Nucleus accumbens (tissue), 56 donors: ENCODE results near the gene FSTL3.
"Not testable (repeated sequence)": the region's sequence is repeated elsewhere in the genome, so short reads cannot be mapped to it uniquely, and the experiment has no call there.

Source experiments
- DNase-seq, 56 donors: peaks; one replicate each; lab custom pipeline; 2025; lab: John Stamatoyannopoulos, UW

The FSTL3 gene

DNA sequence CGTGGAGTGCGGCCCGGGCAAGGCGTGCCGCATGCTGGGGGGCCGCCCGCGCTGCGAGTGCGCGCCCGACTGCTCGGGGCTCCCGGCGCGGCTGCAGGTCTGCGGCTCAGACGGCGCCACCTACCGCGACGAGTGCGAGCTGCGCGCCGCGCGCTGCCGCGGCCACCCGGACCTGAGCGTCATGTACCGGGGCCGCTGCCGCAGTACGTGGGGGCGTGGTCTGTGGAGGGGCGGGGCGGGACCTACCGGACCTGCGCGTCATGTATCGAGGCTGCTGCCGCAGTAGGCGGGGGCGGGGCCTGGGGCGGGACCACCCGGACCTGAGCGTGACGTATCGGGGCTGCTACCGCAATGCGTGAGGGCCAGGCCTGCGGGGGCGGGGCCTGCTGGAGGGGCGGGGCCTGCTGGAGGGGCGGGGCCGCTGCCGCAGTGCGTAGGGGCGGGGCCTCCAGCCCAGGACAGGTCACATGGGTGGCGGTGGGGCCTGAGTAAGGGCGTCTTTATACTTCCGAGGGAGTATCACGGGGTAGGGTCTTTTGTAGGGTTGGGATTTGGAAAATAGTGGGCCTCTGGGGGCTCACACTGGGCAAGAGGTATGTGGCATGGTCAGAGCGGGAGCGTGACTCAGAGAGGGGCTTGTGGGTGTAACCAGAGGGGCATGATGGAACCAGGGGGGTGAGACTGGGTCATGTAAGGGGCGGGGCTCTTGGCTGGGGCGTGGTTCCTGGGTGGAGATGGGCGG lies 4.3 kb downstream of the FSTL3 start:
- peak; percentile 63 to 100 (median 98) for DNase-seq

DNA sequence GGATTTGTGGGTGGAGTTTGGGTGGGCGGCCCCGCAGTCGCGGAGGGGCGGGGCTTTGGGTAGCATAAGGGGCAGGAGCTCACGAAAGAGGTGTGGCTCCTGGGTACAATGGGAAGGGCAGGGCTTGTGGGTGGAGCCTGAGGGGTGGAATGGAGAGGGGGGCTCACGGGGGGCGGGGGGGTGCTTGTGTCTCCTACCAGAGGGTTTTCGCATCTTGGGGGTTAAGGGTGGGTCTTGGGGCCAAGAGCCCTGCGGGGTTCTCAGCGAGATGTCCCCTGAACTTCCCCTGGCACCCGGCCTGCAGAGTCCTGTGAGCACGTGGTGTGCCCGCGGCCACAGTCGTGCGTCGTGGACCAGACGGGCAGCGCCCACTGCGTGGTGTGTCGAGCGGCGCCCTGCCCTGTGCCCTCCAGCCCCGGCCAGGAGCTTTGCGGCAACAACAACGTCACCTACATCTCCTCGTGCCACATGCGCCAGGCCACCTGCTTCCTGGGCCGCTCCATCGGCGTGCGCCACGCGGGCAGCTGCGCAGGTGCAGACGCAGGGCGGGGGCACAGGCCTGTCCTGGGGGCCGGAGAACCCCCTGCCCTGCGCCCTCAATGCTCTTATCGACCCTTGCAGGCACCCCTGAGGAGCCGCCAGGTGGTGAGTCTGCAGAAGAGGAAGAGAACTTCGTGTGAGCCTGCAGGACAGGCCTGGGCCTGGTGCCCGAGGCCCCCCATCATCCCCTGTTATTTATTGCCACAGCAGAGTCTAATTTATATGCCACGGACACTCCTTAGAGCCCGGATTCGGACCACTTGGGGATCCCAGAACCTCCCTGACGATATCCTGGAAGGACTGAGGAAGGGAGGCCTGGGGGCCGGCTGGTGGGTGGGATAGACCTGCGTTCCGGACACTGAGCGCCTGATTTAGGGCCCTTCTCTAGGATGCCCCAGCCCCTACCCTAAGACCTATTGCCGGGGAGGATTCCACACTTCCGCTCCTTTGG lies 5.1 kb downstream of the FSTL3 start:
- peak in 7 of 56 donors; percentile 31 to 94 (median 84) for DNase-seq

DNA sequence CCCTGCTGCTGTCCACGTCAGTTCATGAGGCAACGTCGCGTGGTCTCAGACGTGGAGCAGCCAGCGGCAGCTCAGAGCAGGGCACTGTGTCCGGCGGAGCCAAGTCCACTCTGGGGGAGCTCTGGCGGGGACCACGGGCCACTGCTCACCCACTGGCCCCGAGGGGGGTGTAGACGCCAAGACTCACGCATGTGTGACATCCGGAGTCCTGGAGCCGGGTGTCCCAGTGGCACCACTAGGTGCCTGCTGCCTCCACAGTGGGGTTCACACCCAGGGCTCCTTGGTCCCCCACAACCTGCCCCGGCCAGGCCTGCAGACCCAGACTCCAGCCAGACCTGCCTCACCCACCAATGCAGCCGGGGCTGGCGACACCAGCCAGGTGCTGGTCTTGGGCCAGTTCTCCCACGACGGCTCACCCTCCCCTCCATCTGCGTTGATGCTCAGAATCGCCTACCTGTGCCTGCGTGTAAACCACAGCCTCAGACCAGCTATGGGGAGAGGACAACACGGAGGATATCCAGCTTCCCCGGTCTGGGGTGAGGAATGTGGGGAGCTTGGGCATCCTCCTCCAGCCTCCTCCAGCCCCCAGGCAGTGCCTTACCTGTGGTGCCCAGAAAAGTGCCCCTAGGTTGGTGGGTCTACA lies 6.6 kb downstream of the FSTL3 start:
- DNase-seq: no peak

DNA sequence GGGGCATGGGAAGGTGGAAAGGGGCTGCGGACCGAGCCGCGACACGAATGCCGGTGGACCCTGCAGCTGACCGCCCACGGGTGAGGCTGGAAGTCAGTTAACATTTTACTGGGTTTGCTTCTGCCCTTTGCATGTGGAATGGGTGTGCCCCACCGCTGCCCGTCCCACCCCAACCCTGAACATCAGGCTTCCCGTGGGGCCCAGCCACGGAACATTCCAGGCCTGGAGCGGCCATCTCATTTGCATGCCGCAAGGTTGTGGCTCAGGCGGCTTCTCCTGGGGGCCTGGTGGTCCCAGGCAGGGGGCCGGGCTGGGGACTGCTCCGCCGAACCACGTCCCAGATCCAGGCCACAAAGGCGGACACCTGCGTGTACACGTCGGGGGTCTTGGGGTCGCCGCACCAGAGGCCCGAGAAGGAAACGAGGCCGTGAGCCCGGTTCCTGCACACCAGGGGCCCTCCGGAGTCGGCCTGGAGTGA lies 9.3 kb downstream of the FSTL3 start:
- DNase-seq: no peak

DNA sequence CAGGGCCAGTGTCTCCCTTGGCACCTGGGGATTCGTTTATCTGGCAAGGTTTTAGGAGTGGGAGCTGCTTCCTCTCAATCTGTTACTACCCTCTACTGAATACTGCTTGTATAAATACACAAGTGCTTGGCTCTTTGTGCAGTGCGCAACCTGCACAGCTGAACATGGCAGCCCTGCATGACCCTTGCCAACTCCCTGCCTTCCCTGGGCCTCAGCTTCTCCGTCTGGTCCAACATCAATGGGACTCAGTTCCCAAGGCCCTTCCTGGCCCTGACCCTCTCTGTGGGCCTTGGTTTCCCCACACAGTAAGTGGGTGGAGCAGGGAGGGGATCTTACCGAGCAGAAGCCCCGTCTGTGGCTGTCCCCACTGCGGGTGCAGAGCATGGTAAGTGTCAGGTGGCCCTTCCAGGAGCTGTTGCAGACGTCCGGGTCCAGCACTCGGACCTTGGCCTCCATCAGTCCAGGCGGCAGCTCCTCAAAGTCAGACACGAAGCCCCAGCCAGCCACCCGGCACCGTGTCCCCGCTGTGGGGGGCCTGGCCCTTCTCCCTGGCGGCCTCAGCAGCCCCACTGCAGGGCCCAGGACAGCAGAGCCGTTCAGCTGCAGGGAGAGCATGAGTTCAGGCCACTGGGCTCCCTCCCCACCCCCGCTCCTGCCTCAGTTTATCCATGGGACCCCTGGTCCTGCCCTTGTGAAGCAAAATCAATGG lies 10.6 kb downstream of the FSTL3 start:
- no peak for DNase-seq

DNA sequence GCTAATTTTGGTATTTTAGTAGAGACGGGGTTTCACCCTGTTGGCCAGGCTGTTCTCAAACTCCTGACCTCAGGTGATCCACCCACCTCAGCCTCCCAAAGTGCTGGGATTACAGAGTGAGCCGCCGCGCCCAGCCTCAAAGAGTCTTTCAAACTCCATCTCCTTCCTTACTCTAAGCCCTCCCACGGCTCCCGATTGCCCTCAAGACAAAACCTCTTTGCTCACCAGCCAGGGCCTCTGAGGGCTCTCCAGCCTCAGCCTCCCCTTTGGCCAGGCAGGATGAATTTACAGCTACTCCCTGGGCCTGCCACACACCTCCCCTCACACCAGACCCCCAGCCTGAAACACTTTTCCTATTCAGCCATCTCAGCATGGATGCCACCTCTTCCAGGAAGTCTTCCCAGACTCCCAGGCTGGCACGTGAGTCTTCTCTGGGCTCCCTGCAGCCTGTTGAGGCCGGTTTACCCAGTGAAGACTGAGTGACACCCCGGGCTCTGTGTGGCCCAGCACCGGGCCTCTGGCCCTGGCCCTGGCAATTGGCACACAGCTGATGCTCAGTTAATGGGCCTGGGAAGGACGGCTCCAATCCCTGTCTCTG lies 11.5 kb downstream of the FSTL3 start:
- DNase-seq: no peak

DNA sequence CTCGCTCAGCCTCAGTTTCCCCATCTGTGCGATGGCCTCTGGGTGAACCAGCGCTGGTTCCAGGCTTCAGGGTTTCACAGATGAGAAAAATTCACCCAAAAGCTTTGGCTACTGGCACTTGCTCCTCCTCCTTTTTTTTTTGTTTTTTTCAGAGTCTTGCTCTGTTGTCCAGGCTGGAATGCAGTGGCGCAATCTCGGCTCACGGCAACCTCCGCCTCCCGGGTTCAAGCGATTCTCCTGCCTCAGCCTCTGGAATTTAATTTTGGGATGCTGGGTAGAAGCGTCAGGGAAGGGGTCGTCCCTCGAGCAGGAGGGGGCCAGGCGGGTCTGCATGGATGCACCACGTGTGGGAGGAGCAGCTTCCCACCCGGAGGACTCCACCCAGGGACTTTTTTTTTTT lies 12.0 kb downstream of the FSTL3 start:
- no peak for DNase-seq

DNA sequence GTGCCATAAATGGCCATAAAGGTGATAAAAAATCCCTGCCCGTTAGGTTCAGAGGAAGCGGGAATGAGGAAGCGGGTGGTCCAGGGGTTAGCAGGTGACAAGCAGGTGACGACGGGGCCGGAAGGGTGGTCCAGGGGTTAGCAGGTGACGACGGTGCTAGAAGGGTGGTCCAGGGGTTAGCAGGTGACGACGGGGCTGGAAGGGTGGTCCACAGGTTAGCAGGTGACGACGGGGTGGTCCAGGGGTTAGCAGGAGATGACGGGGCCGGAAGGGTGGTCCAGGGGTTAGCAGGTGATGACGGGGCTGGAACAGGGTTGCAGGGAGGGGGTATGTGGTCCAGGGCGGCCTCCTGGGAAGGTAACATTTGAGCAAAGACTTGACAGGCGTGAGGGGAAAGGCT lies 12.8 kb downstream of the FSTL3 start:
- DNase-seq: no peak

DNA sequence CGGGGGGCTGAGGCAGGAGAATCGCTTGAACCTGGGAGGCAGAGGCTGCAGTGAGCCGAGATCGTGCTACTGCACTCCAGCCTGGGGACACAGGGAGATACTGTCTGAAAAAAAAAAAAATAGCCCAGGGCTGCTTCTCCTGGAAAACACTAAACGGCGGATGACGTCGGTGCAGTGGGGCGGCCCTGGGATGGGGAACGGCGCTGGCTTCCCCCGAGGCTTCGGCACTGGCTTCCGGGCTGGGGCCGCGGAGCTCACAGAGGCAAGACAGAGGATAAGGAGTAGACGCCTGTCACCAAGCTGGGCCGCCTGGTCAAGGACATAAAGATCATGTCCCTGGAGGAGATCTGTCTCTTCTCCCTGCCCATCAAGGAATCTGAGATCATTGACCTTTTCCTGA lies 14.0 kb downstream of the FSTL3 start:
- DNase-seq: no peak

DNA sequence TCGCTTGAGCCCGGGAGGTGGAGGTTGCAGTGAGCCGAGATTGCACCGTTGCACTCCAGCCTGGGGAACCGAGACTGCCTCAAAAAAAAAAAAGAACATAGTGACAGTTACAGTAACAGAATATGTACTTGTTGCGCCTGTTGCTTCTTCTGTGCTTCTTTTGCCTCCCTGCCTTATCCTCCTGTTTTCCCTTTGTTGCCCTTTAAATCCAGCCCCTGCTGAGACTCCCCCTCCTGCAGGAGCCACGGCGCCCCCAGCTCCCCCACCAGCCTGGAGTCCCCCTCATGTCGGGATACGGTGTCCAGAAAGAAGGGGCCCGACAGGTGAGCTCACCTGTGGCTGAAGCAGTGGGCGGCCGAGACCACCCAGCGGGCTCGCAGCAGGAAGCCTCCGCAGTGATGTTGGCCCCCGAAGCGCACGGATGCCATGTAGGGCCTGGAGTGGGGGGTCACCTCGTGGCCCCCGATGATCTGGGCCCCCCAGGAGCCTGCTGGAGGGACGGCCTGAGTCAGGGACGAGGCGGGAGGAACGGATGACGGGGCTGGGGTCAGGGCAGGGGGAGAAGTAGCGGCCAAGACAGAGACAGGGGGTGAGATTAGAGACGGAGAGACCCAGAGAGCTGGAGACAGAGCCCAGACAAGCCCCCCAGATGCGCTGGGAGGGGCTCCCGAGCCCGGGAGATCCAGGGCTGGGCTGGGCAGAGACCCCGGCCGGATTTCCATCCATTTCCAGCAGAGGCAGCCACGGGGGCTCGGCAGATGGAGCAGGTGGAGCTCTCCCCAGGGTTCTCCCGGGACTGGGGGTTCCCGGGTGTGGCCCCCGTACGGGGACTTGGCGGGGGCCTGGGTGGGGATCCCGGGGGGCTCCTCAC lies 18.5 kb downstream of the FSTL3 start:
- DNase-seq: no peak

DNA sequence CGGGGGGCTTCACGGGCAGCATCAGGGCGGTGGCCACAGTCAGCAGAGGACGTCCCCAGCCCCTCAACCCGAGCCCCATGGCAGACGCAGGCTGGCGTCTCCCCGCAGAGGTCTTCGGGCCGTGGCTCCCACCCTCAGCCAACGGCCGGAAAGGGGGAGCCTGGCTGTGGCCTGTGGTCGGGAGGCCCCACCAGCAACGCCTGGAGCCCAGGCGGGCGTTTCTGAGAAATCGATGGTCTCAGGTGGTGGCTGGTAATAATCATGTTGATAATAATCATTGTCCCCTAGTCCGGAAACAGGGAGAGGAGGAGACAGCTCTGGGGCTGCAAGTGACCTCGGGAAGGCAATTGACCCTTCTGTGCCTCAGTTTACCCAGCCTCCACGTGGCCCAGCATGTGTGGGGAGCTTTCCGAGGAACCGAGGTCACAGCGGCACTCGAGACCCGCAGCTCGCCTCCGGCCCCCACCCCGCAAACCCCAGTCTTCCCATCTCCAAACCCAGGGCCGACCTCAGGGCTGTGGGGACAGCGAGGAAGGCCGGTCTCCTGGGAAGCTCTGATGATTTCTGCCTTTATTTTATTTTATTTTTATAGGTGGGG lies 19.3 kb downstream of the FSTL3 start, which contains the start of gene PRSS57:
Gene PRSS57 (minus strand): TSS at position 101 of the 598 bp plus-strand sequence. CDS start 22 bp downstream, at position 79.
- DNase-seq: no peak

DNA sequence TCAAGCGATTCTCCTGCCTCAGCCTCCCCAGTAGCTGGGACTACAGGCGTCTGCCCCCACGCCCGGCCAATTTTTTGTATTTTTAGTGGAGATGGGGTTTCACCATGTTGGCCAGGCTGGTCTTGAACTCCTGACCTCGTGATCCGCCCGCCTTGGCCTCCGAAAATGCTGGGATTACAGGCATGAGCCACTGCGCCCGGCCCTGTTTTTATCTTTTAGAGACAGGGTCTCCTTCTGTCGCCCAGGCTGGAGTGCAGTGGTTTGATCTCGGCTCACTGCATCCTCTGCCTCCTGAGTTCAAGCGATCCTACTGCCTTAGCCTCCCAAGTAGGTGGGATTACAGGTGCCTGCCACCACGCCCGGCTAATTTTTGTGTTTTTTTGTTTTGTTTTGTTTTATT lies 22.3 kb downstream of the FSTL3 start:
- not testable (repeated sequence) for DNase-seq

DNA sequence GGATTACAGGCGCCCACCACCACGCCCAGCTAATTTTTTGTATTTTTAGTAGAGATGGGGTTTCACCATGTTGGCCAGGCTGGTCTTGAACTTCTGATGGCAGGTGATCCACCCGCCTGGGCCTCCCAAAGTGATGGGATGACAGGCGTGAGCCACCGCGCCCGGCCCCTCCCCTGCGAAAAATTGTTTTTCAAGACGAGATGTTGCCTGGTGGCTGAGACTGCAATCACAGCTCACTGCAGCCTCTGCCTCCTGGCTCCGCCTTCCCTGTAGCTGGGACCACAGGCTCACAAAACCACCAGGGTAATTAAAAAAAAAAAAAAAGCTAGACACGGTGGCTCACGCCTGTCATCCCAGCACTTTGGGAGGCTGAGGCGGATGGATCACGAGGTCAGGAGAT lies 23.7 kb downstream of the FSTL3 start:
- DNase-seq: not testable (repeated sequence)

DNA sequence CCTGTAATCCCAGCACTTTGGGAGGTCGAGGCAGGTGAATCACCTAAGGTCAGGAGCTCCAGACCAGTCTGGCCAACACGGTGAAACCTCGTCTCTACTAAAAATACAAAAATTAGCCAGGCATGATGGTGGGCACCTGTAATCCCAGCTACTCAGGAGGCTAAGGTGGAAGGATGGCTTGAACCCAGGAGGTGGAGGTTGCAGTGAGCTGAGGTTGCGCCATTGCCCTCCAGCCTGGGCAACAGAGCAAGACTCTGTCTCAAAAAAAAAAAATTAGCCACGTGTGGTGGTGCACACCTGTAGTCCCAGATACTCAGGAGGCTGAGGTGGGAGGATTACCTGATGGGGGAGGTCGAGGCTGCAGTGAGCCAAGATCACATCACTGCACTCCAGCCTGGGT lies 26.7 kb downstream of the FSTL3 start:
- not testable (repeated sequence) for DNase-seq

DNA sequence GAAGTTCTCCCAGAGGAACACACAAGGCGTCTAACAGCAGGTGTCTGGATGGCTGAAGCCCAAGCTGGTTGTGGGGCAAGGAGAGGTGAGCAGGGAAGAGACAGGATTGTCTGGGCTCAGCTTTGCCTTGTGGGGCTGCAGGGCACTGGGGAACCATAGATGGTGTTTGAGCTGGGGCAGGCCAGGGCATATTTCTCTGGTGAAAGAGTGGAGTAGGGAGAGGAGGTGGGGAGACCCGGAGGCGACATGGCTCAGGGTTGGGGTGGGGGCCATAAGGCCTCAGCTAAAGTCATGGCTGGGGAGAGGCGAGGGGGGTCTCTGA lies 27.1 kb downstream of the FSTL3 start:
- no peak for DNase-seq

DNA sequence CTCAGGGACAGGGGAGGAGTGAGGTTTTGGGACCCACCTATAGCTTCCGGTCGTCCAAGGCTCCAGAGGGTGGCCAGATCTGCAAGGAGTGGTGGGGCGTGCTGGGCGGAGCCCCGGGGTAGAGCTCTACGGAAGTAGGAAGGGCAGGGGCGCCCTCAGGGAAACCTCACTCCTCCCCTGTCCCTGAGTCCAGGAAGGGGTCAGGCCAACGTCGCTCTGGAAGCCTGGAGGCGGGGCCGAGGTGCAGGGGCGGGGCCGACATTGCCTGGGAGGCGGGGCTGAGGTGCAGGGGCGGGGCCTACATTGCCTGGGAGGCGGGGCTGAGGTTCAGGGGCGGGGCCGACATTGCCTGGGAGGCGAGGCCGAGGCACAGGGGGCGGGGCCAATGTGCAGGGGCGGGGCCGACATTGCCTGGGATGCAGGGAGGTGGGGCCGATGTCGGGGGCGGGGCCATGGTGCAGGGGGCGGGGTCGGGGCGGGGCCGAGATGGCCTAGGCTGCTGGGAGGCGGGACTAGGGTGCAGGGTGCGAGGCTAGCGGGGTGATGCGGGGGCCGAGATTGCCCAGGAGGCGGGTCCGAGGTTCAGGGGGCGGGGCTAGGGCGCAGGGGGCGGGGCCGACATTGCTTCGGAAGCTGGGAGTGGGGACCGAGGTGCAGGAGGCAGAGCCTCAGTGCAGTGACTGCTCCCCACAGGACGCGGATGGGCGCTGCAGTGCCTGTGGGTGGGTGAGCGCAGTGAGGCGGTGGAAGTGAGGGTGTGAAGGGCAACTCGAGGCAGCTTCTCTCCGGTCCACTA lies 27.7 kb downstream of the FSTL3 start:
- peak in 32 of 56 donors; percentile 10 to 84 (median 50) for DNase-seq

DNA sequence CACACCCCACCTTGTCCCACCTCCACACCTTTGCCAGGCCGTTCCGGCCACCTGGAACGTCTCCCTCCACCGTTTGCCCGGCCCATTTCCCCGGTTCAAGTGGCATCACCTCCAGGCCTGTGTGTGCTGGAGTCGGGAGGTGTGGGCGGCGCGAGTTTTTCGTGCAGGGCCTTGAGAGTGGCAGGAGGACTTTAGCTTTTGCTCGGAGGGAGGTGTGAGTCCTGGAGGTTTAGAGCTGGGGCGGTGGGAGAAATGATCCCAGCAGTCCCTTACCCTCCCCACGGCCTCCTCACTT lies 28.2 kb downstream of the FSTL3 start:
- no peak for DNase-seq
